ENCODE data around the gene ARHGEF38.
"Not testable (repeated sequence)": the region's sequence is repeated elsewhere in the genome, so short reads cannot be mapped to it uniquely, and the experiment has no call there.

The ARHGEF38 gene

GRCh38 chr4:105652286-105652888, 100.0 kb downstream of the ARHGEF38 start:
- no peak for DNase-seq (ENCODE audit: low read depth)

DNA sequence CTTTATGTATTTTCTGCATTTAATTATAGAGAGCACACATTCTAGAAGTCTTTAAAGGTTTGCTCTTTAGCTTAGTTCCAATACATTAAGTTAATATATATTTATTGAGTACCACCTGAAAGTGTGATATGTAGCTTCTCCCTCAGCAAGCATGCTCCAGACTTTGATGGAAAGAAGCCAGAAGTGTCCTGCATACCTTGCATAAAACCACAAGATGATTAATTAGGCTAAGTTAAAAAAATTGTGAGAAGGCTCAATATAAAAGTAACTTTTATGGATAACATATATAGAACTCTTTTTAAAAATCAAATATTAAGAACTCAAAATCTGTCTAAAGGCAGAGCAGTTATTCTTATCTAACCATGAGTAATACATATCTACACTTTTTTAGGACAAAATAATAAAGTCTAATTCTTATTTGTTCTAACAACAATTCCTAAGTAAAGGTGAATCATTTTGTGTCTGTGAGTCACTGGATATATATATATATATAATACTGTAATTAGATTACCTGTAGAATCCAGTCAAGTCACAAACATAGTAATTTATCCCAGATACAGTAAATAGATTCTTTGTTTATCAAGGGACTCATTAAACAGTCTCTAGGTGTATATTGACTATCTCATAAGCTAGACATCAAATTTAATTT, 104.8 kb downstream of the ARHGEF38 start:
- DNase-seq (ENCODE audit: low read depth), result no peak

DNA sequence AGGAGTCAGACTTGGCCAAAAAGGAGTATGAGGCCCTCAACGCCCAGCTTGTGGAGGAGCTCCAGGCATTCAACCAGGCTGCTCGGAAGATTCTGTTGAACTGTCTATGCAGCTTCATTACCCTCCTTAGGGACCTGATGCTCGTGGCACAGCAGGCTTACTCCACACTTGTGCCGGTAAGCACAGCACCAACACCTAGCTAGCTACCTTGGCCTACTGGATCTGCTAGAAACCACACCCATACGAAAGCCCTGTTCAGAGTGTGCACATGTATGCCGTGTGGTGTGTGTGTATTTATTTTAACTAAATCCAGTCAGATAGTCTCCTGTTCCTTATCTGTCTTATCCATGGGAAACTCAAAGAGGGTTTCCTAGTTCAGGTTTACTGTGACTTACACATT, 106.8 kb downstream of the ARHGEF38 start:
- DNase-seq (ENCODE audit: low read depth), result no peak

DNA sequence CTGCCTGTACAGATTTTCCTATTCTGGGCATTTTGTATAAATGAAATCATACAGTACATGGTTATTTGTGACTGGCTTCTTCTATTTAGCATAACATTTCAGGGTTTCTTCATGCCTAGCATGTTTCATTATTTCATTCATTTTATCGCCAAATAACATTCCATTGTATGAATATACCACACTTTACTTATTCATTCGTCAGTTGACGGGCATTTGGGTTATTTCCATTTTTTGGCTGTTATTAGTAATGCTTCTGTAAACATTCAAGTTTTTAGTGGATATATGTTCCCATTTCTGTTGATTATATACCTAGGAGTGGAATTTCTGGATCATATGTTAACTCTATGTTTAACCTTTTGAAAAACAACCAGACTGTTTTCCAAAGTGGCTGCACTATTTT, 108.6 kb downstream of the ARHGEF38 start:
- no peak for DNase-seq (ENCODE audit: low read depth)

DNA sequence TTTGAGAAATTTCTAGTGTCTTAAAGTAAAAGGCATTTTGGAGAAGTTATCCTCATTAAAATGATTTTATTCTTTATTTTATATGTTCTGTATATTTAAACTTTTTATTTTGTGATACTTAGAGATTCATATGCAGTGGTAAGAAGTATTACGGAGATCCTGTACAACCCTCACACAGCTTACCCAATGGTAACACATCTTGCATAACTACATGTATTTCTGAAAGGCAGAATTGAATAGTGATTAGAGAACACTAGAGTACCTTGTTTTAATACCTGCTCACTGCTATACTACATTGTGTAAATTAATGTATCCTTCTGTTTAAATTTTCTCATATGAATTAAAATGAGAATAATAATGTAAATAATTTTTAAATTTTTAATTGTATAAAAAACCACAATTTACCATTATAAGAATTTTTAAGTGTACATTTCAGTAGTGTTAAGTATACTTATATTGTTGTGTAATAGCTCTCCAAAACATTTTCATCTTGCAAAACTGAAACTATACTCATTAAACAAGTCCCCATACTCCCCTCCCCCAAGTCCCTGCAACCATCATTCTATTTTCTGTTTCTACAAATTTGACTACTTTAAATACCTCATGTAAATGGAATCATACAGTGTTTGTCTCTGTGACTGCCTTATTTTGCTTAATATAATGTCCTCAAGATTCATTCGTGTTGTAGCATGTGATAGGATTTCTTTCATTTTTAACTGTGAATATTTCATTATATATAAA, 110.7 kb downstream of the ARHGEF38 start:
- DNase-seq (ENCODE audit: low read depth), result no peak

DNA sequence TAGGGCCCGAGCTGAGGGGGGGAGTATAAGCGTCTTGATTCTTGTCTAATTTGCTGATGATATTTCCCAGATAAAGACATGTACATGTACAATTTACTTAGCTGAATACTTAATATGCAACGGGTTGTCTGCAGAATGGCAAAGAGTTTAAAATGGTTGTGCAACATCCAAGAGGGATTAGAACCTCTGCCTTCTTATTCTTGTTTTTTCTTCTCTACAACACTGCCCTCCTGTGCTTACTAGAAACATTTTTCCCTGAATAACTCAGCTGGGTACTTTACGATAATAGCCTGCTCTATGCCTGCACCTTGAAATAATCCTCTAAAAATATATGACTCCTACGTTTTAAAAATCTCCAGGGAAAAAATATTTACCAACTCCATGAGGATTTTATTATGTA, 114.3 kb downstream of the ARHGEF38 start:
- no peak for DNase-seq (ENCODE audit: low read depth)

DNA sequence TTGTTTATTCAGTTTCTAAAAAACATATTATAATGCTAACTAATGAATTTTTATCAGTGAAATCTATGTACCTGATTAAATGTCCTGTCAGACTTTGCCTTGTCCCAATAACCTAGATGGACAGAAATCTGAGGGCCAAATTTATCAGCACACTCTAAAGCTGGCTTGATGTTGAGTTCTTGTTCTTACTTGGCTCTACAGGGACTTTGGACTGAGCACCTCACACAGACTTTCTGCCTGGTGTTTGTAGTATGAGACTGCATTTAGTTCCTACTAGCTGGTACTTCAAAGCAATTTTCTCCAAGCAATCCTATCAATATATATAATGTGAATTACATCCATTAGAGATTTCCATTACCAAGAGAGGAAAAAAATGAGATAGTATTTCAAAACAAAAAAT, 118.3 kb downstream of the ARHGEF38 start:
- DNase-seq (ENCODE audit: low read depth), result no peak

- DNase-seq (ENCODE audit: low read depth), result no peak
Measured at GRCh38 chr4:105671301-105671700, 118.9 kb downstream of the ARHGEF38 start.

DNA sequence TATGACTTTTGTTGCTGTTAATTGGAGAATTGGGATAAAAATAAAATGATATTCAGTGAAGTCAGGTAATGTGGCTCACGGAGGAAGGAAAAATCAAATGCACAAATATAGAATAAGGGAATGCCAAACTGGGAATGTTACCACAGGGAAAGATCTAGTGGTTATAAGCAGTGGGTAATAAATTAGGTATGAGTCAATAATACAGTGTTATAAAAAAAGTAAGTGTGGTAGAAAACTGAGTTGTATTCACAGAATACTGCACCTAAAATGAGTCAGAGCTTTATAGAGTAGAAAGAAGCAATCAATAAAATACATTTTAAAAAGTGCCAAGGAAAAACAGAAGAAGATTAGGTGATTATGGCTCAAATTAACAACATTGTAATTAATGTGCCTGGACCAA, 121.6 kb downstream of the ARHGEF38 start:
- DNase-seq (ENCODE audit: low read depth), result no peak

GRCh38 chr4:105677709-105678108, 125.3 kb downstream of the ARHGEF38 start:
- no peak for DNase-seq (ENCODE audit: low read depth)

DNA sequence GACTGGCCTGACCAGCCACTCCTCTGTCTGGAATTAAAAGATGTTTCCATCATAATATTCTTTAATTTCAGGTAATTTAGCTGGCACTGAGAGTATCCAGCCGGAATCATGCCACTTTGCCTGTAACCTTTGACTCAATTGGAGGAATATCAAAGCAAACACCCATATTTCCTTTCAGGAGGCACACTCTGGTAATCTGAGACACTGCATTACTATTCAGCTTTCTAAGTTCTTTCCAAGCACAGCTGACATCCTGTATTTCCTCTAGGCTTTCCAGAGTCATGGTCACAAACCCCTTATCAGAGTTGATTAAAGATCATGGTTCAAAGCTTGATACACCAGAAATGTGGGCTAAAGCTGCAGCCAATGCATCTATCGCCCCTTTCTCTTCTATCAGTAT, 126.8 kb downstream of the ARHGEF38 start:
- no peak for DNase-seq (ENCODE audit: low read depth)

GRCh38 chr4:105683038-105683437, 130.6 kb downstream of the ARHGEF38 start:
- no peak for DNase-seq (ENCODE audit: low read depth)

- no peak for DNase-seq (ENCODE audit: low read depth)
Measured at GRCh38 chr4:105686571-105686970, 134.2 kb downstream of the ARHGEF38 start.

DNA sequence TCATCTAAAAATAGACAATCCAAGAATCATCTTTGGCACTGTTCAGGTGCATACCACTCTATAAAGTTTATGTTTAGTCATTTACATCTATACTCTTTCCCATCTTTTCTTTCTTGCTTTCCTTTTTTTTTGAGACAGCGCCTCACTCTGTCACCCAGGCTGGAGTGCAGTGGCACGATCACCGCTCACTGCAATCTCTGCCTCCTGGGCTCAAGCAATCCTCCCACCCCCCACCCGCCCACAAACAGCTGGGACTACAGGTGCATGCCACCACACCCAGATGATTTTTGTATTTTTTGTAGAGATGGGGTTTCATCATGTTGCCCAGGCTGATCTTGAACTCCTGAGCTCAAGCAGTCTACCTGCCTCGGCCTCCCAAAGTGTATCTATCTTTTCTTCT, 142.4 kb downstream of the ARHGEF38 start:
- DNase-seq (ENCODE audit: low read depth), result not testable (repeated sequence)

DNA sequence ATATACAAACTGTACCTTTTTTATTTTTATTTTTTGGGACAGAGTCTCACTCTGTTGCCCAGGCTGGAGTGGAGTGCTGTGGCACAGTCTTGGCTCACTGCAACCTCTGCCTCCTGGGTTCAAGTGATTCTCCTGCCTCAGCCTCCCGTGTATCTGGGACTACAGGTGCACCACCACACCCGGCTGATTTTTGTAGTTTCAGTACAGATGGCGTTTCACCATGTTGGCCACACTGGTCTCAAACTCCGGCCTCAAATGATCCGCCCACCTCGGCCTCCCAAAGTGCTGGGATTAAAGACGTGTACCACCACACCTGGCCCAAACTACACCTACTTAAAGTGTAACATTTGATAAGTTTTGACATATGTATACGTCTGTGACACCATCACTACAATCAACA, 143.4 kb downstream of the ARHGEF38 start:
- DNase-seq (ENCODE audit: low read depth), result not testable (repeated sequence)

GRCh38 chr4:105698607-105699006, 146.2 kb downstream of the ARHGEF38 start:
- DNase-seq (ENCODE audit: low read depth), result no peak

GRCh38 chr4:105707782-105708180, 155.4 kb downstream of the ARHGEF38 start:
- no peak for DNase-seq (ENCODE audit: low read depth)

DNA sequence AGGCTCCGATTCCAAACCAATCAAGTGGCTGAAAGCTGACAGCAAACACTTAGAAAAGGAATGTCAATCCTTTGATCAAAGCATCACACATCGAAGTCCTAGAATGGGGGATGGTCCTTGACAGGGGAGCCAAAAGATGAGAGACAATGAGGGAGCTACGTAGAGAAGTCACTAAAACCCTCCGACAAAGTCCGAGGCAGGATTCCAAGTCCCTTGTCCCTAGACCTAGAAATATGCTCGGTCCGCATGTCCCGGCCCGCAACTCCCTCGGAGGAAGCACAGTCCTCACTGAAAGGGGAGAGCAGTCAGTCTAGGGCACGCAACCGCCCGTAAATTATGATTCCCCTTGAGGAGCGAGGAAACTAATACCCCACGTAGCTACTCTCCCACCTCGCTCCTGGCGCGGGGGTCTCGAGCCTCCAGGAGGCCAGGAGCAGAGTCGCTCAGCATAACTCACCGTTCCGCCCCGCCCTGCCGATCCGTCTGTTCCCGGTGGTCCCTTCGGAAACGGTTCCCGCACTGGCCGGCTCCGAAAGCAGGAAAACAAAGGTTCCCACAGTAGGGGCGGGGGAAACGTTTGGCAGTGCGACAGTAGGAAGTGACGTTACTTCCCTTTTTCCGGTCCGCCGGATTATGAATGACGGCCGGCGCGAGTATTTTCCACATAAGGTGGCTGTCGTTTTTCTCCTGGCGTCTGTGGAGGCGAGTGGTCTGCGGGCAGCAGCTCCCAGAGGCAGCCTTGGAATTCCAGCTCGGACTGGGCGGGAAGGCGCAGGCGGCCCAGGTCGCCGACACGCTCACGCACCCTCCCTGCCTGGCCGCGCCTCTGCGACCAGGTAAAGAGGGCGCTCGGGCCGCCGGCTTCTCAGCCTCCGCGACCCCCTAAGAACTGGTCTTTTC, 156.0 kb downstream of the ARHGEF38 start, which contains the start of the genes GSTCD and INTS12:
GSTCD (plus strand) TSS at position 604 of the 900 bp plus-strand sequence. CDS start 8,830 bp downstream, outside the sequence.
INTS12 (minus strand) TSS at position 509 of the 900 bp plus-strand sequence. CDS start 8,684 bp downstream, outside the sequence.
- DNase-seq (ENCODE audit: low read depth), result peak; percentile 78

GRCh38 chr4:105709081-105709450, 156.6 kb downstream of the ARHGEF38 start:
- DNase-seq (ENCODE audit: low read depth), result no peak

GRCh38 chr4:105710012-105710600, 157.7 kb downstream of the ARHGEF38 start:
- DNase-seq (ENCODE audit: low read depth), result no peak

- DNase-seq (ENCODE audit: low read depth), result no peak
Measured at GRCh38 chr4:105710678-105711077, 158.3 kb downstream of the ARHGEF38 start.

DNA sequence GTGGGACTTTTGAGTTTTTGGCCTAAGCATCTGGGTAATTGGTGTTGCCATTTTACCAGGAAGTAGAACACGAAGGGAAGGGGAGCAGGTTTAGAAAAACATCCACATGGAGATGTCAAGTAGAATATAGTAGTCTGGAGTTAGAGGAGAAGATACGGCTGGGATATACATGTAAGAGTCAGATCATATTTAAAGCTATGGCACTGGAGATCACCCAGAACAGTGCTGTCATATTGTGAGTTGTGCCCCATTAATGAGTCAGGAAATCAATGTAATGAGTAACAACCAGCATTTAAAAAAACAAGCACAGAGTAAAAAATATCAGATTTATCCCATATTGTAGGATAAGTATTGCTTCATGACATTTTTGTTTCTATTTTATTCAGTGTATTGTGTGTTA, 160.3 kb downstream of the ARHGEF38 start:
- DNase-seq (ENCODE audit: low read depth), result no peak
